OCI-LY7 (cell line): ENCODE results near the gene RPL13.

Experiments
- EZH2phosphoT487 ChIP-seq: fragments of 200-600 bp; sonication (generic); IDR thresholded peaks from 2 replicates; pipeline ENCODE4 v1.6.1; 2018; ENCODE audit warnings: low read depth, borderline replicate concordance, mild to moderate bottlenecking, mixed run types, antibody characterized with exemption, low read length, moderate library complexity, mixed read lengths
- TF ChIP-seq, protein P1 (sequence below): fragments of 200-600 bp; sonication (generic); conservative IDR thresholded peaks from 2 replicates; pipeline ENCODE4 v1.5.1; 2014; ENCODE audit warnings: mild to moderate bottlenecking, antibody characterized with exemption, low read length, moderate library complexity, mixed read lengths

DNA sequence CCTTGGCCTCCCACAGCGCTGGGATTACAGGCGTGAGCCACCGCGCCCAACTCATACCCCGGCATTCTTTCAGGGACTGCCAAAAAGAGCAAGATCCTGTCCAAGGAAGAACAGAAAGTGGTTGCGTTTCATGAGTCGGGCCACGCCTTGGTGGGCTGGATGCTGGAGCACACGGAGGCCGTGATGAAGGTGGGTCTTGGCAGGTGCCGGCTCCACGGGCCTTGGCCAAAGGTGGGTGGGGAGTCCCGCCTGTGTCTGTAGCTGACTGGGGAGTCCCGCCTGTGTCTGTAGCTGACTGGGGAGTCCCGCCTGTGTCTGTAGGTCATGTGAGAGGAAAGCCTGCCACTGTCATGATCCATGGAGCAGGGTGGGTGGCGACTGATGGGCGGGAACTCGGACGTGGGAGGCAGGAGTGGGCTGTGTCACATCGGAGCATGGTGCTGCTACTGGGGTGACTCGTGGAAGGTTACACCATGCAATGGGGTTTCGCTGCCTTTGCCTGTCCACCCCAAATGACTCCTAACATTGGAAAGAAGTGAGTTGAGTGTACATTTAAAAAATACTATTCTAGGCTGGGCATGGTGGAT, 10.0 kb upstream of the RPL13 start:
- TF ChIP-seq, protein P1, sequence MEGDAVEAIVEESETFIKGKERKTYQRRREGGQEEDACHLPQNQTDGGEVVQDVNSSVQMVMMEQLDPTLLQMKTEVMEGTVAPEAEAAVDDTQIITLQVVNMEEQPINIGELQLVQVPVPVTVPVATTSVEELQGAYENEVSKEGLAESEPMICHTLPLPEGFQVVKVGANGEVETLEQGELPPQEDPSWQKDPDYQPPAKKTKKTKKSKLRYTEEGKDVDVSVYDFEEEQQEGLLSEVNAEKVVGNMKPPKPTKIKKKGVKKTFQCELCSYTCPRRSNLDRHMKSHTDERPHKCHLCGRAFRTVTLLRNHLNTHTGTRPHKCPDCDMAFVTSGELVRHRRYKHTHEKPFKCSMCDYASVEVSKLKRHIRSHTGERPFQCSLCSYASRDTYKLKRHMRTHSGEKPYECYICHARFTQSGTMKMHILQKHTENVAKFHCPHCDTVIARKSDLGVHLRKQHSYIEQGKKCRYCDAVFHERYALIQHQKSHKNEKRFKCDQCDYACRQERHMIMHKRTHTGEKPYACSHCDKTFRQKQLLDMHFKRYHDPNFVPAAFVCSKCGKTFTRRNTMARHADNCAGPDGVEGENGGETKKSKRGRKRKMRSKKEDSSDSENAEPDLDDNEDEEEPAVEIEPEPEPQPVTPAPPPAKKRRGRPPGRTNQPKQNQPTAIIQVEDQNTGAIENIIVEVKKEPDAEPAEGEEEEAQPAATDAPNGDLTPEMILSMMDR, result no peak
- no peak for TF ChIP-seq EZH2phosphoT487
